ENCODE measurements around the gene LIN52.

The LIN52 gene

DNA sequence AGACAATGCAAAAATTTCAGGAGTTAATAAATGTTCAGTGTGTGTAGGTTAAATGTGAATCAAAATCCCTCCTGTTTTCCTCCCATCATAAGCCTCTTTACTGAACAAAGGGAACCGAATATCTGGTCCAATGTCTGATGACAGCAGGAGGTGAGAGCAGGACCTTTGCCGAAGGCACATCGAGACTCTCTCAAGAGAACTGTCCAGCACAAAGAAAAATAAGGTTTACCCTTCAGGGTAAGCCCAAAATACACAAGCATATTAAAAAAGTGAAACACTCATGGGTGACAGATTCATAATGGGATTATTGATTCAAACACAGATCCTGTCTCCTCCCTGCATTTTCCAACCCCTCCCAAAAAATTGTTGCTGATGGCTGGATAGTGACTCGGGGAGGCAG is 150.3 kb downstream of the LIN52 start:
- in situ Hi-C loops (cut with MboI; ENCODE audit: low pct_unique_long_range_greater_than_20kb, low sequenced_read_pairs, unreplicated experiment): no loop called here
- DNase-seq (ENCODE audit: low spot score): no peak
- TF ChIP-seq, protein P1, sequence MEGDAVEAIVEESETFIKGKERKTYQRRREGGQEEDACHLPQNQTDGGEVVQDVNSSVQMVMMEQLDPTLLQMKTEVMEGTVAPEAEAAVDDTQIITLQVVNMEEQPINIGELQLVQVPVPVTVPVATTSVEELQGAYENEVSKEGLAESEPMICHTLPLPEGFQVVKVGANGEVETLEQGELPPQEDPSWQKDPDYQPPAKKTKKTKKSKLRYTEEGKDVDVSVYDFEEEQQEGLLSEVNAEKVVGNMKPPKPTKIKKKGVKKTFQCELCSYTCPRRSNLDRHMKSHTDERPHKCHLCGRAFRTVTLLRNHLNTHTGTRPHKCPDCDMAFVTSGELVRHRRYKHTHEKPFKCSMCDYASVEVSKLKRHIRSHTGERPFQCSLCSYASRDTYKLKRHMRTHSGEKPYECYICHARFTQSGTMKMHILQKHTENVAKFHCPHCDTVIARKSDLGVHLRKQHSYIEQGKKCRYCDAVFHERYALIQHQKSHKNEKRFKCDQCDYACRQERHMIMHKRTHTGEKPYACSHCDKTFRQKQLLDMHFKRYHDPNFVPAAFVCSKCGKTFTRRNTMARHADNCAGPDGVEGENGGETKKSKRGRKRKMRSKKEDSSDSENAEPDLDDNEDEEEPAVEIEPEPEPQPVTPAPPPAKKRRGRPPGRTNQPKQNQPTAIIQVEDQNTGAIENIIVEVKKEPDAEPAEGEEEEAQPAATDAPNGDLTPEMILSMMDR (IDR thresholded peaks at IDR 0.05; ENCODE audit: extremely low read depth, insufficient read depth, missing control alignments): no peak

DNA sequence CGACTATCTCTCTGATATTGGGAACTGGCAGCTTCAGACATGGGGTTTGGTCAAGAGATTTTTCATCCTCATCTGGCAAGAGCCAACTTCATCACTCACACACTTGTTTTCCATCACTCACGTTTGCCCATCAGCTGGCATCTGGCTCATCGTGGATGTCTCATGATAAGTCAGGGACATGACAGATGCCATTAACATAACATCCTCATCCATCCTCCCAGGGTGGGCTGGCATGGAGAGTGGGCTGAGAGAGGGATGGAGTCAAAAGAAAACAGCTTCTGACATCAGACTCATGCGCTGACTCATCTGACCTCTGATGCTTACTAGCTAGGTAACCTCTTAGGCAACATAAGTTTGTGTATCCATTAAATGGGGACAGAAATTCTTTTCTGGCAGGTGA is 152.7 kb downstream of the LIN52 start:
- no peak for DNase-seq (ENCODE audit: low spot score)
- in situ Hi-C loops (cut with MboI; ENCODE audit: low pct_unique_long_range_greater_than_20kb, low sequenced_read_pairs, unreplicated experiment): no loop called here
- TF ChIP-seq, protein P1 (IDR thresholded peaks at IDR 0.05; ENCODE audit: extremely low read depth, insufficient read depth, missing control alignments): no peak

DNA sequence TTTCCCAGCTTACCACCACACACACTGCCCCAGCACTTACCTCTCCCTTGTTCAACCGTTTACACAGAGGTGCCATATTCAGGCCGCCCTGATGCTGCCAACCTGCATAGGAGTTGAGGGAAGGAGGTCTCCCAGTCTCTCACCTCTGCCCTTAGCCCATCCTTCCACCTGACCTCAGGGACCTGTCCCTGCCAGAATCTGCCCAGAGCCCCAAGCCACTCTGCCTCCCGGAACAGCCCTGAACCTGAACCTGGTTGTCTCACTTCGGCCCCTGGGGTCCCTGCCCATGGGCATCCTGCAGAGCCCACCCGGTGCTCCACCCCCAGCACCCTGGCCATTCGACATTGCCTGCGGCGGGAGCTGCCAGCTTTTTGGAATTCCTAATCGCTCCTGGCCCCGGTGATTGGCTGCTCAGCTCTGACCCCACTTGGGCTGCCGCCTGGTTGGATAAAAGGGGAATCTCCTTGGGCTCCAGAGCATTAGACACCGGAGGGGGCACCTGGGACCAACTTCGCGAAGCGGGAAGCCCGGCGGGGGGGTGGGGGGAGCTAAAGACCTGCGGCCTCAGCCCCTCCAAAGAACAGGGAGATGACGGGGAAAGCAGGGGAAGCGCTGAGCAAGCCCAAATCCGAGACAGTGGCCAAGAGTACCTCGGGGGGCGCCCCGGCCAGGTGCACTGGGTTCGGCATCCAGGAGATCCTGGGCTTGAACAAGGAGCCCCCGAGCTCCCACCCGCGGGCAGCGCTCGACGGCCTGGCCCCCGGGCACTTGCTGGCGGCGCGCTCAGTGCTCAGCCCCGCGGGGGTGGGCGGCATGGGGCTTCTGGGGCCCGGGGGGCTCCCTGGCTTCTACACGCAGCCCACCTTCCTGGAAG is 154.5 kb downstream of the LIN52 start, which contains the start of gene VSX2:
VSX2 (plus strand) TSS at position 476 of the 874 bp plus-strand sequence; CDS start at position 589, 113 bp downstream.
- in situ Hi-C loops (cut with MboI; ENCODE audit: low pct_unique_long_range_greater_than_20kb, low sequenced_read_pairs, unreplicated experiment): no loop called here
- TF ChIP-seq, protein P1 (IDR thresholded peaks at IDR 0.05; ENCODE audit: extremely low read depth, insufficient read depth, missing control alignments): no peak
- DNase-seq (ENCODE audit: low spot score): no peak

DNA sequence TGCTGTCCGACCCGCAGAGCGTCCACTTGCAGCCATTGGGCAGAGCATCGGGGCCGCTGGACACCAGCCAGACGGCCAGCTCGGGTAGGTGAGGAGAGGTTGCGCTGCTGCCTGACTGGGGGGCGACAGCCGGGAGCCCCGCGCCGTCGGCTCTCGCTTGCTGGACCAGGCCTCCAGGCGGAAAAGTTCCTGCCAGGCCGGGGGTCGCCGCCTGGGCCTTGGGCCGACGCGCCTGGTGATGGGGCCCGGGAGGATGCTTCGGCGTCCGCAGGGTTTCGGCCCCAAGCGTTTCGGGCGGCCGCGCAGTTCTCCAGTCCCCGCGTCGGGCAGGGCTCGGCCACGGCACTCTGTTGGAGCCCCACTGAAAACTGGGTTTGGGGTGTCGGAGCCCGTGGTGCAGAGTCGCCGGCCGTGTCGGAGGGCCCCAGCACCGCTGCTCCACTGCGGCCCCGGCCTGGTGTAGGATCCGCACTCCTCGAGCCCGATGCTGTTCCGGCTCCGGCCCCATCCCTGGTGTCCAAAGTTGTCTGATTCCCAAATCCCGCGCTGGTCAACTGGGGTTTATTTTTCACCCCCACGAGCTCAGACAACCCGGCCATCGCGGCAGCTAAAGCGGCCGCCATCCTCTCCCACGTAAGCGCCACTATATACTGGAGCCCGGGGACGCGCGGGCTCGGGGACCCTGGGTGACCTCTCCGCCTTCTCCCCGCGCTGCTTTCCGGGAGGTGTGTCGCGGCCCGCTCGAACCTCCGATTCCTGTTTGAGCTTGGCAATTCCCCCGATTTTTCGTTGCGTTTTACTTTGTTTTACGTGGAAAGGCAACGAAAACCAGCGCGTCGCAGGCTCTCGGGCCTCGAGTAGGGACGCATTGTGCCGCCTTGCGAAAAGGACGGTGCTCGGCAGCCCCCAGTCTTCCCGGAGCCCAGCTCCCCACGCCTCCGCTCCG is 155.4 kb downstream of the LIN52 start:
- DNase-seq (ENCODE audit: low spot score): peak; percentile 40
- TF ChIP-seq, protein P1 (IDR thresholded peaks at IDR 0.05; ENCODE audit: extremely low read depth, insufficient read depth, missing control alignments): no peak
- in situ Hi-C loops (cut with MboI; ENCODE audit: low pct_unique_long_range_greater_than_20kb, low sequenced_read_pairs, unreplicated experiment): no loop called here

DNA sequence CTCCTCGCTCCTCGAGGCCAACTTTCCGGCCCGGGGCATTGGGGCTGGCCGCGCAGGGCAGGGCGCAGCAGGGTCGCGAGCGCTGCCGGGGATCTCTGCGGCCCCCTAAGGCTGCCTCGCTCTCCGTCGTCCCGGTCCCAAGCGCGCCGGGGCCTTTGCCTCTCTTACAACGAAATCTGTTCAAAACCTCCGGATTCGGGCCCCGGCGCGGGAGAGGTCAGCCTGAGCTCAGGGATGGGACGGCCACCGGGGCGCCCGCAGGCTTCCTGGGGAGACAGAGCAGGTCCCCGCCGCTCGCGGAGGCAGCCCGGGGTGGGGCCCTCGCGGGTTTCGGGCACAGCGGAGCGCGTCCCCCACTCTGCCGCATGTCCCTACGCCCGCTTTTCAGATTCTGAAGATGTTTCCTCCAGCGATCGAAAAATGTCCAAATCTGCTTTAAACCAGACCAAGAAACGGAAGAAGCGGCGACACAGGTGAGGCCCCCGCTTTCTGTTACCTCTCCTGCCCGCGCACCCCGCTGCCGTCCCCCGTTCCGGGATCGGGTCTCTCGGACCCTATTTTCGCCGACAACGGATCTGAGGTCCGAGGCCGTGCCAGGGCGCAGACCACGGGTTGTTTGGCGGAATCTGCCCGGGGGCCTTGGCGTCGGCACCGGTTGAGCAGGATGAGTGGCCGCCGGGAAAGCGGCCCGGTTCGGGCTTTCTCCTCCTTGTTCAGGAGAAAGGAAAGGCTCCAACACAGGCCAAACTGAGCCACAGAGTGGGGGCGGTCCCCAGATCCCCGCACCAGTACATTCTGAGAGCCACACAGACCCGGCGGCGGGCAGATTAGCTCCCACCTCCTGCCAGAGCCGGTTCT is 156.3 kb downstream of the LIN52 start:
- TF ChIP-seq, protein P1 (IDR thresholded peaks at IDR 0.05; ENCODE audit: extremely low read depth, insufficient read depth, missing control alignments): no peak
- peak; percentile 67 for DNase-seq (ENCODE audit: low spot score)
- in situ Hi-C loops (cut with MboI; ENCODE audit: low pct_unique_long_range_greater_than_20kb, low sequenced_read_pairs, unreplicated experiment): no loop called here

DNA sequence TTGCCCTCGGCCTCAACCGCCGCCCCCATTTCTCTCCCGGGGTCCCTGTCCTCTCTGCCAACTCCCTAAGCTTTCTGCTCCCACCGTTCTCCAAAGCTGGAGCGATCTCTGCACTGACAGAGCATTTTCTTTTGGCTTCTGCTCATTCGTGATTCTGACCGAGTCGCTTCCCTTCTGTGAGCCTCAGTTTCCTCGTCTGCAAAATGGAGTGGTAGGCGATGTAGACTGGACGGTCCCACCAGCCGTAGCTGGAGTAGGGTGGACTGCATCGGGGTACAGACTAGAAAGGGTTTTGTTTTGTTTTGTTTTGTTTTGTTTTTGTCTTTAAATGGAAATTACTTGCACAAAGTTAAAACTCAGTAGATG is 156.9 kb downstream of the LIN52 start:
- DNase-seq (ENCODE audit: low spot score): no peak
- TF ChIP-seq, protein P1 (IDR thresholded peaks at IDR 0.05; ENCODE audit: extremely low read depth, insufficient read depth, missing control alignments): no peak
- in situ Hi-C loops (cut with MboI; ENCODE audit: low pct_unique_long_range_greater_than_20kb, low sequenced_read_pairs, unreplicated experiment): no loop called here
